HG02973 (cell line): Measurements from ENCODE around the gene CDON.

Experiments
- ATAC-seq: cut with Tn5 transposase; IDR thresholded peaks from one replicate; pipeline ENCODE4 v1.9.1; 2021; ENCODE audit warnings: moderate library complexity; ENCODE audit not compliant: unreplicated experiment

The CDON gene

GRCh38 chr11:126062679-126063506, at the start of gene CDON:
TSS of gene CDON (minus strand) at chr11:126062866. CDS start at chr11:126023476, 39,390 bp downstream.
- ATAC-seq = peak; percentile 97

DNA sequence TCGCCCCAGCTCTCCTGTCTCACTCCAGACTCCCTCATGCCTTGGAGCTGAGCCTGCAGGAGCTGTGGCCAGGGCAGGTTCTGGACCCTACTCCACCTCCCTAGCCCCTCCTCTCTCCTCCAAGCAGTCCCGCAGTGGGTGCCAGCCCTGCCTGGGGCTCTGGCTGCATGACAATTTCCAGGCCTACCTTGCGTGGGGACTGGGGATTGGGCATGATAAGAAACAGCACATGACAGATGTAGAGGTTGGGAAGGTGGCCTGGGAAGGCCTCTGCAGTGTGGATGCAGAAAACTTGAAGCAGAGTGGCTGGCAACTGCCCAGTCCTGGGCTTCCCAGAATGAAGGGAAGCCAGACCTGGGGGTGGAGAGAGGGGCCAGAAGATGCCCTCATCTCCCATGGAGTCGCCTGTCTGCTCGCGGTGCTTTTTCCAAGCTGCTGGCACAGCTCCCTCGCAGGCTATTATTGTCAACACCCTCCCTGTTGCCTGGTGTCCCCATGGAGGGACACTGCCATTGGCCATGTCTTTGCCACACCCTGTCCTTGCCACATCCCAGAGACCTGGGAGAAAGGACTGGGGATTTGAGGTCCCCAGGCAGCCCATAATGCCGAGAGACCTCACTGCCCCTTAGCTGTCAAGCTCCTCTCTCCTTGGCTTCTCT, 48.9 kb upstream of the CDON start:
- no peak for ATAC-seq

- no peak for ATAC-seq
These were observed 47.5 kb upstream of the CDON start for GRCh38 chr11:126109941-126110731.

DNA sequence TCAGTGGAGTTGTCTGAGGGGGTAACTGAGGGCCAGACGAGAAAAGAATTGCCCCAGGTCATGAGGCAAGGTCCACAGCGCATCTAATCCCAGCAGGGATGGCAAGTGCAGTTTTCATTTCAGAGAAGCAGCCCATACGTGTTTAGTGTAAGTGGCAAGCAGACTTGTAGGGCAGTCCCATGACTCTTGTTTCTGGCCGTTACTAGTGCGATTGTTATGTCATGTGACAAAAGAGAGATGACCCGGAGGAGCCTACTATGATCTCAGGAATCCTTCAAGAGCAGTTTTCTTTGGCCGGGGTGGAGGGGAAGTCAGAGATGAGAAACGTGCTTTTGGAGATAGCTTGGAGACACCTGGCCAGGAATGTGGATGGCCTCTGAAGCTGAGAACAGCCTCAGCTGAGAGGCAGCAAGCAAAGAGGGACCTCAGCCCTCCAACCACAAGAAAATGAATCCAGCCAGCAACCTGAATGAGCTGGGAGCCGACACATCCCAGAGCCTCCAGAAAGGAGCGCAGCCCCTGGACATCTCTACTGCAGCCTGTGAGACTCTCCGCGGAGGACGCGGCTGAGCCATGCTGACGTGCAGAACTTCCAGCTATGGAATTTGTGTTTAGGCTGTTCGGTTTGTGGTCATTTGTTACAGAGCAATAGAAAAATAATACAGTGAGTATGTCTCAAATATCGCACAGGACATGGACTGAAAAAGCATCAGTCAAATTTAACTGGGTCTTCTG, 44.1 kb upstream of the CDON start:
- no peak for ATAC-seq

DNA sequence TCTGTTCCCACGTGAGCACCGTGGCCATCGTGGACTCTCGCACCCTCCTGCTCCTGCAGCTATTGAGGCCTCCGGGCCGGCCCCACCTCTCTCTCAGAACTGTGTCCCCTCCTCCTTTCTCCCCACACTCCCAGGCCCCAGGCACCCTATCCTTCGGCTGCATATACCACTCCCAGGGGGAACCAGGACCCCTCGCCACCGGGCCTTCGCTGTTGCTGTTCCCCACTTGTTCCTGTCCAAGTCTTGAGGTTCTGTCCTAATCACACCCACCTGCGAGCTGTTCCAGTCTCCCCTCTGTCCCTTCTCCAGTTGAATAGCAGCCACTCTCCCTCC, 43.0 kb upstream of the CDON start:
- no peak for ATAC-seq

GRCh38 chr11:126105022-126105747, 42.5 kb upstream of the CDON start:
- ATAC-seq = no peak

GRCh38 chr11:126104420-126104819, 41.8 kb upstream of the CDON start:
- no peak for ATAC-seq

DNA sequence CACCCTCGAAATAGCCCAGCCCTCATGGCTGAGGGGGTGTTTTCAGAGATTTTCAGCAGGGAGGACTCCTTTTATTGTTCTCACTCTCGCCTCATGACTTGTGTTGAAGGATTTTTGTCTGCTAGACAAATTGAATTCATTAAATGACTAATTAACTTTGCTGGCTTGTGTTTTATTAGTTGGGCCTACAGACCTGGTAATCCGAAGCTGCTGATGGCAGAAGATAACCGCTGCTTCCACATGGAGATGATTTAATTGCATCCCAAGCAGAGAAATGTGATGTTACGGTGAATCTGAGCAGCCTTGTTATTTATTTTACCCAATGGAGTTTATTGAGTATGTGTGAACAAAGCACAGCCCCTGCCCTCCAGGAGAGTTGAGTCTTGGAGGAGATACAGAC, 40.5 kb upstream of the CDON start:
- ATAC-seq = no peak

- no peak for ATAC-seq
These were observed 39.8 kb upstream of the CDON start for GRCh38 chr11:126102436-126102981.

GRCh38 chr11:126101930-126102283, 39.2 kb upstream of the CDON start:
- no peak for ATAC-seq

DNA sequence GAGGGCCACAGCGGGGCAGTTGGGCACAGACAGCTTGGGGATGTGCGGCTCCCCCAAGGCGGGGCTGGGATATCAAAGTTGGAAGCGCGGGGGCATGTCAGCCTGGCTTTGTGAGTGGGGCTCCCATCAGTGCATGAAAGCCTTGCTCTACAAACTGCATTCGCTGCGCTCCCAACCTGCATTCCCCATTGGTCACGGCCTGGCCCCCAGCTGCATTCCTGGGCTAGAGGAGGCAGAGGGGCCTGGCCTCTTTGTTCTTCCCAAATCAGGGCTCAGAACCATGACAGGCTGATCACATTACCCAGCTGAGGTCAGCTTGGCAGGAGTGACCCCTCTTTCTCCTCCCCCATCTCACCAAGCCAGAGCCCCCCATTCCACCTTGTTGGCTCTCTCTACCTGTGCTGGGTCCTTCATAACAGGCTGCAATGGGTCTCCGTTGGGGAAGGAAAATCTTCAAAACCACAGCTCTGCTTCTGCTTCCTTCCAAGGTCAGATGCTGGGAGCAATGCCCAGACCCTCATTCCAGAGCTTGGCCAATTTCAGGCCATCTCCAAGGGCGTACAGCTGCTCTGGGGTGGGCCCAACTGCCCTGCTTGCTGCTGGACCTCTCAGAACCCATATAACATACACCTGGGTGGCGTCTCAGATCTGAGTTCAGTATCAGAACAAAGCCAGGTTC, 38.7 kb upstream of the CDON start:
- ATAC-seq = no peak

- ATAC-seq = no peak
These were observed 38.0 kb upstream of the CDON start for GRCh38 chr11:126100716-126101115.

DNA sequence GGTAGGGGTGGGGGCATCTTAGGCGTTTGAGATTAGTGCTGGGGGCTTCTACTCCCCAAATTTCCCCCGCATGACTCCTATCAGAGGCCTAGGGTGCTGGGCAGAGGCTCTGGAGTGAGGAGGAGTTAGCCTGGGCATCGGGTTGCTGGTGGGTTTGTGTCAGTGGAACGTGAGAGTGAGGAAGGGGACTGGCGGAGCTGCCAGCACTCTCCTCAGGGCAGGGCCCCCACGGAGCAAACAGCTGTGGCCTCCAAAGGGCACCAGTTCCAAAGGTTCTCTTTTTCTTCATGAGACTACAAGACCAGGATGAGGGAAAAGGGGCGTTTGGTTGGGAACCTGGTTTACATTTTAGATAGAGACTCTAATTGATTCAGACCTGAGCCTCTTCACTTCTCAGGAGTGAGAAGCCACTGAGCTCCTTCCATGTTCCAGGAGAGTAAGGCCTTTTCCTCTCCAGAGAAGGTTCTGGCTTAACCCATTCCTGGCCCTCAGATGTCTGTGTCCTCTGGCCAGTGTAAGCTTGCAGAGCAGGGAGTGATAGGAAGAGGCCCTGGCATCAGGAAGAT, 35.6 kb upstream of the CDON start:
- ATAC-seq = no peak

GRCh38 chr11:126095745-126096144, 33.1 kb upstream of the CDON start:
- no peak for ATAC-seq

GRCh38 chr11:126090452-126090851, 27.8 kb upstream of the CDON start:
- no peak for ATAC-seq

- no peak for ATAC-seq
These were observed 26.3 kb upstream of the CDON start for GRCh38 chr11:126088999-126089398.

- no peak for ATAC-seq
These were observed 23.6 kb upstream of the CDON start for GRCh38 chr11:126086248-126086647.

DNA sequence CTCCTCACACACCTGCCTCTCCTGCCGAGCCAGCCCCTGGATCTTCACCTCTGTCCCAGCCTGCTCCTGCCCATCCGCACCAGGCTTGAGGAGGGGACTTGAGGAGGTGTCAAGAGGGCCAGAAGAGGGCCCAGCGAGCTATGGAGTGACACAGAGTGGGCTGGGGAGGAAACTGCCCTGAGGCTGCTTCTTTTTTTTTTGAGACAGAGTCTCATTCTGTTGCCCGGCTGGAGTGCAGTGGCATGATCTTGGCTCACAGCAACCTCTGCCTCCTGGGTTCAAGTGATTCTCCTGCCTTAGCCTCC, 21.9 kb upstream of the CDON start:
- ATAC-seq = no peak

GRCh38 chr11:126083829-126084607, 21.4 kb upstream of the CDON start:
- ATAC-seq = no peak
